OCI-LY7 (cell line): Measurements from ENCODE around the gene FBXL22. TPM values are rescaled to one million over a fixed set of nuclear protein-coding genes. Genes with fewer than 3 reads are reported as not detected.

Source experiments
- BruUV-seq: library from RNA; stranded (reverse); fragments of 400-500 nt; replicated peaks from 2 replicates; lab custom pipeline; 2021; lab: Mats Ljungman, UMichigan
- CTCF ChIA-PET: fragments of 300-600 bp; sonication (Branson Sonifier 250); formaldehyde crosslinking; loops from one replicate; lab custom pipeline; 2022; ENCODE audit warnings: antibody characterized with exemption; ENCODE audit not compliant: unreplicated experiment; lab: Charles Lee
- POLR2A ChIA-PET: fragments of 300-600 bp; sonication (Branson Sonifier 250); formaldehyde crosslinking; loops from one replicate; lab custom pipeline; 2022; ENCODE audit warnings: antibody characterized with exemption; lab: Charles Lee
- DNase-seq: peaks from one replicate; pipeline ENCODE4 v3.0.0-alpha.2; 2015; ENCODE audit warnings: low spot score
- H2AFZ ChIP-seq: fragments of 200-600 bp; sonication (generic), shearing (Covaris generic); 2 replicates; pipeline ENCODE4 v1.6.1; 2014; ENCODE audit warnings: mild to moderate bottlenecking, antibody characterized with exemption, low read length, moderate library complexity
- H3K27ac ChIP-seq: fragments of 200-600 bp; sonication (generic); 2 replicates; pipeline ENCODE4 v1.5.1; 2014; ENCODE audit warnings: mixed run types, low read depth, mild to moderate bottlenecking, moderate library complexity, low read length, inconsistent platforms; ENCODE audit not compliant: poor library complexity, severe bottlenecking
- H3K36me3 ChIP-seq: fragments of 200-600 bp; sonication (generic); 2 replicates; pipeline ENCODE4 v1.6.1; 2014; ENCODE audit warnings: mild to moderate bottlenecking, antibody characterized with exemption, low read length, moderate library complexity, mixed read lengths; ENCODE audit not compliant: insufficient read depth
- H3K4me1 ChIP-seq: fragments of 200-600 bp; sonication (generic); 2 replicates; pipeline ENCODE4 v1.5.1; 2014; ENCODE audit warnings: mild to moderate bottlenecking, low read length; ENCODE audit not compliant: insufficient read depth, poor library complexity, severe bottlenecking
- H3K4me2 ChIP-seq: fragments of 200-600 bp; sonication (generic); 2 replicates; pipeline ENCODE4 v1.6.1; 2014; ENCODE audit warnings: mild to moderate bottlenecking, low read length
- H3K4me3 ChIP-seq: fragments of 200-600 bp; sonication (generic); 2 replicates; pipeline ENCODE4 v1.5.1; 2014; ENCODE audit warnings: mild to moderate bottlenecking, low read depth, low read length; ENCODE audit not compliant: poor library complexity, severe bottlenecking
- H3K79me2 ChIP-seq: fragments of 200-600 bp; sonication (generic); 2 replicates; pipeline ENCODE4 v1.6.1; 2016; ENCODE audit warnings: low read depth, mild to moderate bottlenecking, low read length, moderate library complexity, mixed read lengths; ENCODE audit not compliant: insufficient read depth
- H3K9me2 ChIP-seq: fragments of 200-600 bp; sonication (generic); 2 replicates; pipeline ENCODE4 v1.6.1; 2016; ENCODE audit warnings: mild to moderate bottlenecking, low read length, mixed read lengths; ENCODE audit not compliant: insufficient read depth
- H3K9me3 ChIP-seq: fragments of 200-600 bp; sonication (generic); 2 replicates; pipeline ENCODE4 v1.6.1; 2014; ENCODE audit warnings: mild to moderate bottlenecking, mixed run types, low read length, mixed read lengths
- H4K20me1 ChIP-seq: fragments of 200-600 bp; sonication (generic); 2 replicates; pipeline ENCODE4 v1.6.1; 2014; ENCODE audit warnings: mild to moderate bottlenecking, antibody characterized with exemption, low read length, moderate library complexity, mixed read lengths; ENCODE audit not compliant: insufficient read depth
- CTCF ChIP-seq: fragments of 200-600 bp; sonication (generic); conservative IDR thresholded peaks from 2 replicates; pipeline ENCODE4 v1.5.1; 2014; ENCODE audit warnings: mild to moderate bottlenecking, antibody characterized with exemption, low read length, moderate library complexity, mixed read lengths
- EZH2phosphoT487 ChIP-seq: fragments of 200-600 bp; sonication (generic); IDR thresholded peaks from 2 replicates; pipeline ENCODE4 v1.6.1; 2018; ENCODE audit warnings: low read depth, borderline replicate concordance, mild to moderate bottlenecking, mixed run types, antibody characterized with exemption, low read length, moderate library complexity, mixed read lengths
- intact Hi-C: fragments of 100-400 bp; cut with micrococcal nuclease; formaldehyde crosslinking; loops from one replicate; pipeline ENCODE4 v1.10.0; 2022; ENCODE audit not compliant: unreplicated experiment
- total RNA-seq, 2 experiments: library from RNA; depleted of rRNA in 1 of 2; stranded (reverse); fragments of >200 nt in 1 of 2; shearing (Covaris generic) in 1 of 2; gene quantifications; 2 replicates each; pipeline ENCODE4 v1.2.3, GENCODE V29; 2014 to 2022

The FBXL22 gene
- total RNA-seq, 2 experiments from 2014 or later: 0.19 TPM; not detected in 1

GRCh38 chr15:63636518-63637061, 39.4 kb downstream of the FBXL22 start:
- Histone ChIP-seq H3K27ac (no peak overlapping the region), H3K9me3 (no peaks in the 10 kb centered on the region), H3K36me3 (peaks cover 83% of the 10 kb centered on the region), H4K20me1 (no peaks in the 10 kb centered on the region), H3K4me3 (no peak overlapping the region), H2AFZ (no peak overlapping the region), H3K4me2 (no peak overlapping the region), H3K4me1 (peaks cover 4% of the 10 kb centered on the region), H3K9me2 (no peaks in the 10 kb centered on the region), H3K79me2 (no peaks in the 10 kb centered on the region)
- intact Hi-C loops: no loop called here
- TF ChIP-seq CTCF (no peak), EZH2phosphoT487 (no peak)
- CTCF ChIA-PET: no interaction called here
- DNase-seq: no peak
- POLR2A ChIA-PET: no interaction called here
- no TSS peak for BruUV-seq

- no peaks in the 10 kb centered on the region for H3K4me1 ChIP-seq
- no peak overlapping the region for H3K4me3 ChIP-seq
- no peak overlapping the region for H3K27ac ChIP-seq
- ChIA-PET CTCF (no interaction called here), POLR2A (no interaction called here)
- peaks cover 79% of the 10 kb centered on the region for H3K36me3 ChIP-seq
- no TSS peak for BruUV-seq
- no peak overlapping the region for H2AFZ ChIP-seq
- no peak overlapping the region for H3K4me2 ChIP-seq
- TF ChIP-seq EZH2phosphoT487 (no peak), CTCF (no peak)
- intact Hi-C loops: no loop called here
- no peaks in the 10 kb centered on the region for H4K20me1 ChIP-seq
- no peaks in the 10 kb centered on the region for H3K79me2 ChIP-seq
- DNase-seq: no peak
- no peaks in the 10 kb centered on the region for H3K9me2 ChIP-seq
- H3K9me3 ChIP-seq: no peaks in the 10 kb centered on the region
Measured at GRCh38 chr15:63638839-63639238, 41.7 kb downstream of the FBXL22 start.

GRCh38 chr15:63640146-63640545, 43.0 kb downstream of the FBXL22 start:
- Histone ChIP-seq H3K79me2 (no peaks in the 10 kb centered on the region), H3K27ac (no peak overlapping the region)
- POLR2A ChIA-PET: no interaction called here

More at GRCh38 chr15:63640146-63640545, 43.0 kb downstream of the FBXL22 start:
- intact Hi-C loops: no loop called here
- Histone ChIP-seq H2AFZ (no peak overlapping the region), H3K9me2 (no peaks in the 10 kb centered on the region), H3K36me3 (peaks cover 86% of the 10 kb centered on the region), H3K9me3 (no peaks in the 10 kb centered on the region), H4K20me1 (no peaks in the 10 kb centered on the region), H3K4me3 (no peak overlapping the region), H3K4me2 (no peak overlapping the region), H3K4me1 (no peaks in the 10 kb centered on the region)
- no TSS peak for BruUV-seq
- DNase-seq: no peak
- CTCF ChIA-PET: no interaction called here
- TF ChIP-seq CTCF (no peak), EZH2phosphoT487 (no peak)
